Stimulated activated CD8-positive, alpha-beta memory T cell treated with anti-CD3 and anti-CD28 coated beads, Interleukin-4, amount 100 ng/mL, for 4 hours (primary cell): Measurements from ENCODE around the gene CTPS1.

ENCODE experiments used
- DNase-seq, 2 donors: peaks; one replicate each; pipeline ENCODE4 v3.0.0-alpha.2; 2020; ENCODE audit warnings: low read depth in 2 of 2, low spot score in 1 of 2

The CTPS1 gene

GRCh38 chr1:40965531-40965930 is 14.0 kb upstream of the CTPS1 start:
- DNase-seq: no peak

GRCh38 chr1:40966417-40966816 is 13.1 kb upstream of the CTPS1 start:
- DNase-seq: no peak

- no peak for DNase-seq
Measured at GRCh38 chr1:40969445-40969844, 10.1 kb upstream of the CTPS1 start.

GRCh38 chr1:40971966-40972365 is 7.5 kb upstream of the CTPS1 start:
- DNase-seq: no peak

- DNase-seq: no peak
Measured at GRCh38 chr1:40973912-40974311, 5.6 kb upstream of the CTPS1 start.

- DNase-seq: no peak
Measured at GRCh38 chr1:40974945-40975344, 4.6 kb upstream of the CTPS1 start.

- no peak for DNase-seq
Measured at GRCh38 chr1:40976952-40977690, 2.4 kb upstream of the CTPS1 start.

GRCh38 chr1:40977716-40978115 is 1.8 kb upstream of the CTPS1 start:
- DNase-seq: no peak

- no peak for DNase-seq
Measured at GRCh38 chr1:40978886-40979240, 633 bp upstream of the CTPS1 start.

GRCh38 chr1:40980068-40980452 is 564 bp downstream of the CTPS1 start:
- DNase-seq: no peak

GRCh38 chr1:40980453-40981121 is 1.1 kb downstream of the CTPS1 start:
- peak; percentile 9 to 30 for DNase-seq

GRCh38 chr1:40981691-40982448 is 2.4 kb downstream of the CTPS1 start:
- no peak for DNase-seq

- DNase-seq: no peak
Measured at GRCh38 chr1:40982721-40983120, 3.2 kb downstream of the CTPS1 start.

GRCh38 chr1:40983286-40983685 is 3.8 kb downstream of the CTPS1 start:
- no peak for DNase-seq

GRCh38 chr1:40984066-40984465 is 4.6 kb downstream of the CTPS1 start:
- no peak for DNase-seq

GRCh38 chr1:40984531-40984930 is 5.0 kb downstream of the CTPS1 start:
- no peak for DNase-seq

GRCh38 chr1:40985161-40985560 is 5.7 kb downstream of the CTPS1 start:
- DNase-seq: no peak

- DNase-seq: no peak
Measured at GRCh38 chr1:40985875-40986274, 6.4 kb downstream of the CTPS1 start.

- no peak for DNase-seq
Measured at GRCh38 chr1:40986328-40986783, 6.9 kb downstream of the CTPS1 start.

- no peak for DNase-seq
Measured at GRCh38 chr1:40986956-40987355, 7.5 kb downstream of the CTPS1 start.

GRCh38 chr1:40987439-40988276 is 8.2 kb downstream of the CTPS1 start:
- no peak for DNase-seq
